HCT116 (cell line): ENCODE measurements around the gene CSNK2B. TPM values are rescaled to one million over a fixed set of nuclear protein-coding genes. Genes with fewer than 3 reads are reported as not detected.

Experiments
- ATAC-seq: fragments of 200-7000 bp; cut with Tn5 transposase; 2 replicates; pipeline ENCODE4 v1.9.1; 2020; ENCODE audit warnings: mild to moderate bottlenecking, moderate library complexity
- BruUV-seq: library from RNA; stranded (reverse); fragments of 400-500 nt; replicated peaks from 2 replicates; lab custom pipeline; 2021; lab: Mats Ljungman, UMichigan
- CTCF ChIA-PET: fragments of 300-600 bp; sonication (Branson Sonifier 250); formaldehyde crosslinking; loops from one replicate; lab custom pipeline; 2021; ENCODE audit warnings: antibody characterized with exemption; lab: Charles Lee
- POLR2A ChIA-PET: fragments of 300-600, 350-600 bp; sonication (Branson Sonifier 250); formaldehyde crosslinking; loops from one replicate; lab custom pipeline; 2021; ENCODE audit warnings: antibody characterized with exemption; lab: Charles Lee
- RAD21 ChIA-PET, 2 experiments: fragments of 300-600 bp; sonication (Branson Sonifier 250); formaldehyde crosslinking; loops; one replicate each; lab custom pipeline; 2023; ENCODE audit warnings: low total read pairs in 2 of 2; ENCODE audit not compliant: uncharacterized antibody in 2 of 2, unreplicated experiment in 2 of 2, low non-redundant PET in 1 of 2; lab: Charles Lee
- DNase-seq: peaks from one replicate; pipeline ENCODE4 v3.0.0-alpha.2; 2010; ENCODE audit warnings: low read depth, low spot score
- H2AFZ ChIP-seq: fragments of 200-600 bp; shearing (Covaris generic), sonication (generic); 2 replicates; pipeline ENCODE4 v1.6.1; 2017; ENCODE audit warnings: low read depth, mixed run types, mixed read lengths, antibody characterized with exemption, low read length; ENCODE audit not compliant: poor library complexity, severe bottlenecking
- H3K27ac ChIP-seq: 2 replicates; pipeline ENCODE4 v1.5.1; 2012; ENCODE audit warnings: low read depth, low read length
- H3K27me3 ChIP-seq: fragments of 200-600 bp; sonication (generic); 2 replicates; pipeline ENCODE4 v1.6.1; 2016; ENCODE audit warnings: mixed run types, low read length, mixed read lengths; ENCODE audit not compliant: insufficient read depth
- H3K36me3 ChIP-seq, 2 experiments: fragments of 200-500 bp in 1 of 2; fragments of 200-600 bp in 1 of 2; sonication (Bioruptor generic) in 1 of 2; sonication (generic) in 1 of 2; 2 replicates each; pipeline versions ENCODE4 v1.5.1 to v1.6.1; 2014 to 2016; ENCODE audit warnings: low read length in 2 of 2, inconsistent platforms in 1 of 2, mixed read lengths in 1 of 2, mixed run types in 1 of 2; ENCODE audit not compliant: insufficient read depth in 2 of 2, control insufficient read depth in 1 of 2
- H3K4me1 ChIP-seq, 2 experiments: fragments of 200-600 bp in 1 of 2; sonication (generic) in 1 of 2; 2 replicates each; pipeline versions ENCODE4 v1.5.1 to v1.6.1; 2012 to 2017; ENCODE audit warnings: low read length in 2 of 2, inconsistent platforms in 1 of 2, mild to moderate bottlenecking in 1 of 2, mixed read lengths in 1 of 2, mixed run types in 1 of 2, moderate library complexity in 1 of 2; ENCODE audit not compliant: insufficient read depth in 2 of 2, control insufficient read depth in 1 of 2
- H3K4me2 ChIP-seq: fragments of 200-600 bp; sonication (generic); 2 replicates; pipeline ENCODE4 v1.6.1; 2017; ENCODE audit warnings: mixed run types, low read length, mixed read lengths
- H3K4me3 ChIP-seq, 2 experiments: fragments of 200-600 bp in 1 of 2; sonication (generic) in 1 of 2; replicated peaks in 1 of 2; 2 replicates each; pipeline ENCODE4 v1.5.1; 2011 to 2016; ENCODE audit warnings: low read length in 2 of 2, control low read depth in 1 of 2, low read depth in 1 of 2, mild to moderate bottlenecking in 1 of 2, mixed read lengths in 1 of 2, mixed run types in 1 of 2
- H3K79me2 ChIP-seq: fragments of 200-600 bp; sonication (generic); 2 replicates; pipeline ENCODE4 v1.6.1; 2017; ENCODE audit warnings: mild to moderate bottlenecking, mixed run types, low read length, moderate library complexity, mixed read lengths; ENCODE audit not compliant: insufficient read depth
- H3K9ac ChIP-seq: fragments of 200-600 bp; sonication (generic); 2 replicates; pipeline ENCODE4 v1.6.1; 2016; ENCODE audit warnings: low read length, mixed read lengths
- H3K9me2 ChIP-seq: fragments of 200-600 bp; sonication (generic), shearing (Covaris generic); 2 replicates; pipeline ENCODE4 v1.6.1; 2017; ENCODE audit warnings: mixed run types, mild to moderate bottlenecking, moderate library complexity; ENCODE audit not compliant: insufficient read depth
- H3K9me3 ChIP-seq, 2 experiments: fragments of 200-500 bp in 1 of 2; fragments of 200-600 bp in 1 of 2; sonication (Bioruptor generic) in 1 of 2; sonication (generic) in 1 of 2; 2 replicates each; pipeline ENCODE4 v1.6.1; 2014 to 2017; ENCODE audit warnings: low read length in 2 of 2, mixed read lengths in 2 of 2, inconsistent platforms in 1 of 2, low read depth in 1 of 2, mild to moderate bottlenecking in 1 of 2, mixed run types in 1 of 2, moderate library complexity in 1 of 2; ENCODE audit not compliant: control insufficient read depth in 1 of 2, insufficient read depth in 1 of 2
- H4K20me1 ChIP-seq: fragments of 200-600 bp; sonication (generic), shearing (Covaris generic); 2 replicates; pipeline ENCODE4 v1.6.1; 2017; ENCODE audit warnings: mixed run types, mild to moderate bottlenecking, moderate library complexity; ENCODE audit not compliant: insufficient read depth
- CEBPB ChIP-seq: IDR thresholded peaks from 2 replicates; pipeline ENCODE4 v1.6.1; 2012; ENCODE audit warnings: low read depth
- CTCF ChIP-seq, 3 experiments: fragments of 200-600 bp in 1 of 3; sonication (generic) in 1 of 3; IDR thresholded peaks in 2 of 3; conservative IDR thresholded peaks in 1 of 3; 2 replicates each; pipeline ENCODE4 v1.5.1; 2012 to 2017; ENCODE audit warnings: low read depth in 2 of 3, low read length in 2 of 3, antibody characterized with exemption in 1 of 3, borderline replicate concordance in 1 of 3, control low read depth in 1 of 3, mild to moderate bottlenecking in 1 of 3, mixed read lengths in 1 of 3, mixed run types in 1 of 3, moderate library complexity in 1 of 3; ENCODE audit not compliant: insufficient read depth in 1 of 3
- EGR1 ChIP-seq: IDR thresholded peaks from 2 replicates; pipeline ENCODE4 v1.6.1; 2012; ENCODE audit warnings: low read depth
- EZH2 ChIP-seq: fragments of 200-600 bp; sonication (generic); IDR thresholded peaks from 2 replicates; pipeline ENCODE4 v1.6.1; 2017; ENCODE audit warnings: antibody characterized with exemption, mixed run types
- FOSL1 ChIP-seq: IDR thresholded peaks from 2 replicates; pipeline ENCODE4 v1.6.1; 2012; ENCODE audit warnings: low read depth
- JUND ChIP-seq: IDR thresholded peaks from 2 replicates; pipeline ENCODE4 v1.6.1; 2012
- POLR2A ChIP-seq: IDR thresholded peaks from 2 replicates; pipeline ENCODE4 v1.7.0; 2011; ENCODE audit warnings: borderline replicate concordance; ENCODE audit not compliant: insufficient read depth, insufficient read length; ENCODE audit errors: extremely low read depth
- POLR2AphosphoS5 ChIP-seq: IDR thresholded peaks from 2 replicates; pipeline ENCODE4 v1.6.1; 2011; ENCODE audit warnings: mild to moderate bottlenecking, low read depth, low read length, moderate library complexity
- REST ChIP-seq: IDR thresholded peaks from 2 replicates; pipeline ENCODE4 v1.6.1; 2012; ENCODE audit warnings: low read depth
- SIN3A ChIP-seq: IDR thresholded peaks from 2 replicates; pipeline ENCODE4 v1.6.1; 2012; ENCODE audit warnings: low read depth
- SP1 ChIP-seq: IDR thresholded peaks from 2 replicates; pipeline ENCODE4 v1.6.1; 2012; ENCODE audit warnings: low read depth
- SRF ChIP-seq: IDR thresholded peaks from 2 replicates; pipeline ENCODE4 v1.6.1; 2012; ENCODE audit warnings: low read depth
- TCF7L2 ChIP-seq: IDR thresholded peaks from 2 replicates; pipeline ENCODE4 v1.7.0; 2011; ENCODE audit warnings: borderline replicate concordance, inconsistent platforms; ENCODE audit not compliant: insufficient read depth, insufficient read length; ENCODE audit errors: extremely low read depth
- YY1 ChIP-seq: IDR thresholded peaks from 2 replicates; pipeline ENCODE4 v1.6.1; 2011; ENCODE audit warnings: low read length, low read depth, moderate library complexity, mild to moderate bottlenecking; ENCODE audit not compliant: insufficient replicate concordance; ENCODE audit errors: extremely low read depth
- ZBTB33 ChIP-seq: IDR thresholded peaks from 2 replicates; pipeline ENCODE4 v1.6.1; 2011; ENCODE audit warnings: mild to moderate bottlenecking, low read length, moderate library complexity; ENCODE audit not compliant: insufficient replicate concordance; ENCODE audit errors: extremely low read depth
- intact Hi-C: fragments of 100-400 bp; cut with micrococcal nuclease; formaldehyde crosslinking; loops from 2 replicates; pipeline ENCODE4 v1.10.0; 2022
- total RNA-seq: library from RNA; stranded (reverse); gene quantifications from one replicate; pipeline ENCODE4 v1.2.1, GENCODE V29; 2021; ENCODE audit not compliant: unreplicated experiment
- TF ChIP-seq, protein P1 (sequence below): IDR thresholded peaks from 2 replicates; pipeline ENCODE4 v1.6.1; 2012

Gene CSNK2B
- total RNA-seq, 1 experiment from 2014 or later, result 210 TPM

DNA sequence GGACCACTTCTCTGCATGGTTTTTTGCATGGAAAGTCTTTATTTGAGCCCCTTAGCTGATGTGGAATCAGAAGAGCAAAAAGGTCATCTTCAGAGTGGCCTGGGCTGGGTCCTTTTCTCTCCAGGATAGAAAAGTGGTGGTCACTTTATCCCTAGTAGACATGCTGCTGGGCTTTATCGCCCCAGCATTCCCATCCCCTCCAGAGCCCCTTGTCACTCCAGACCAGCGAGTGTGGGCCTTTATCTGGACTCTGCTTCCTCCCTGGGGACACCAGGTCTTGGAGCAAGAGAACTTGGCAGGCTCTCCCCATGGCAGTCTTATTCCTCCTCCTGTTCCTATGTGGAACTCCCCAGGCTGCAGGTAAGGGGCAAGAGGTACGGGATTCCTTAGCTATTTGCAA is 40.7 kb downstream of the CSNK2B start, which contains the start of gene LY6G6F:
Gene LY6G6F, plus strand, starts transcription at position 268 of the 400 bp plus-strand sequence. Its CDS starts 41 bp downstream, at position 309.
- intact Hi-C loops, result no loop called here
- Histone ChIP-seq H3K4me2 (no peak within 1 kb of the TSS), H3K36me3 (no peaks in the 10 kb centered on the region), H3K27ac (no peak within 1 kb of the TSS), H3K9me2 (no peaks in the 10 kb centered on the region), H3K27me3 (no peaks in the 10 kb centered on the region), H3K4me1 (peaks cover 10 to 27% of the 10 kb centered on the region in 2 experiments; a peak in 3 of 4 replicates), H3K9ac (no peak within 1 kb of the TSS), H4K20me1 (no peaks in the 10 kb centered on the region), H2AFZ (no peak within 1 kb of the TSS), H3K79me2 (peaks cover 11% of the 10 kb centered on the region), H3K4me3 (no peak within 1 kb of the TSS), H3K9me3 (no peaks in the 10 kb centered on the region)
- CTCF ChIA-PET, result no interaction called here
- no TSS peak for BruUV-seq
- DNase-seq, result no peak
- POLR2A ChIA-PET, result no interaction called here
- TF ChIP-seq POLR2A, result no peak
- no peak for TF ChIP-seq CTCF (IDR thresholded peaks at IDR 0.05 in 2 of 3, conservative IDR thresholded peaks at IDR 0.05 in 1 of 3; ENCODE audit: borderline replicate concordance in 1 of 3, insufficient read depth in 1 of 3, low read depth in 2 of 3, low read length in 2 of 3)
- no peak for TF ChIP-seq SIN3A
- TF ChIP-seq SRF, result no peak
- no peak for TF ChIP-seq EZH2
- no peak for TF ChIP-seq CEBPB
- TF ChIP-seq FOSL1, result no peak
- TF ChIP-seq, protein P1, sequence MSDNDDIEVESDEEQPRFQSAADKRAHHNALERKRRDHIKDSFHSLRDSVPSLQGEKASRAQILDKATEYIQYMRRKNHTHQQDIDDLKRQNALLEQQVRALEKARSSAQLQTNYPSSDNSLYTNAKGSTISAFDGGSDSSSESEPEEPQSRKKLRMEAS, result no peak
- TF ChIP-seq TCF7L2, result no peak
- no peak for TF ChIP-seq POLR2AphosphoS5
- TF ChIP-seq SP1, result no peak
- no peak for TF ChIP-seq ZBTB33
- no peak for TF ChIP-seq EGR1
- no peak for TF ChIP-seq YY1
- no peak for TF ChIP-seq REST
- no peak for TF ChIP-seq JUND
- no peak for ATAC-seq
- RAD21 ChIA-PET, result no interaction called here
